Right lobe of liver (tissue), 4 donors: ENCODE measurements around the gene C4BPB.

Experiments used
- POLR2A ChIP-seq: fragments of 450-650 bp; IDR thresholded peaks from one replicate; pipeline ENCODE4 v1.6.1; 2017; ENCODE audit warnings: antibody characterized with exemption, mild to moderate bottlenecking
- TF ChIP-seq, protein P1 (sequence below), 4 donors: fragments of 200-600 bp in 3 of 4; fragments of 450-650 bp in 1 of 4; IDR thresholded peaks; one replicate each; pipeline versions ENCODE4 v1.5.1 to v1.8.0; 2016 to 2022; ENCODE audit warnings: antibody characterized with exemption in 4 of 4, mild to moderate bottlenecking in 2 of 4
- donor health status: DM: no; HTN: no; CAD: no.
- donor health status: DM: no; HTN: no; CAD: no.
- donor health status: DM: no; HTN: yes; CAD: no.

DNA sequence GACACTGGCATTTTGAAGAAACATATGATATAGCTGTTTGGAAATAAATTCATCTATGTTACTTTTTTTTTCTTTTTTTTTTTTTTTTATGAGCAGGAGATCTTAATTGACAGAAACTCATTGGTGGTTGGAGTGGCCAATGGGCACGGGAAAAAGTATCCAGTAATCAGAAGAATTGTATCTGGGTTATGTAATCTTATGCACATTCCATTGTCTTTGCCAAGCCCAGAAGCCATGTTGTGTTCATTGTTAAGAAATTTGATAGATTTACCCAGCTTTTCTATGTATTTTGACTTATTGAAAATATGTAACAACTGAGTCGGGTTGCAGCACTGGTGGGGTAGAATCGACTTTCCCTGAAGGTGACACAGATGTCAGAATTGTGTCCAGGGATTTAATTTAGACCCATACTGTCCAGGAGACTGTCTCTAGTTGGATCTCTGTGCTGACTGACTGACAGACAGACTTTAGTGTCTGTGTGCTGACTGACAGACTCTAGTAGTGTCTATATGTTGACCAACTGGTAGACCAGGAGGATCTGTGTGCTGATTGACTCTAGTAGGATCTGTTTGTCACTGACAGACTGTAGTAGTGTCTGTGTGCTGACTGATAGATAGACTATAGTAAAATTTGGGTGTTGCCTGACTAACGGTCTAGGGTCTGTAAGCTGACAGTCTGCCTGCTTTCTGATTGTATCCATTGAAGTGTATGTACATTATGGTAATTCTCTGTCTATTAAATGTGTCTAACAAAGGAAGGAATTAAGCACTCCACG lies 12.3 kb upstream of the C4BPB start:
- TF ChIP-seq POLR2A = no peak
- TF ChIP-seq, protein P1, sequence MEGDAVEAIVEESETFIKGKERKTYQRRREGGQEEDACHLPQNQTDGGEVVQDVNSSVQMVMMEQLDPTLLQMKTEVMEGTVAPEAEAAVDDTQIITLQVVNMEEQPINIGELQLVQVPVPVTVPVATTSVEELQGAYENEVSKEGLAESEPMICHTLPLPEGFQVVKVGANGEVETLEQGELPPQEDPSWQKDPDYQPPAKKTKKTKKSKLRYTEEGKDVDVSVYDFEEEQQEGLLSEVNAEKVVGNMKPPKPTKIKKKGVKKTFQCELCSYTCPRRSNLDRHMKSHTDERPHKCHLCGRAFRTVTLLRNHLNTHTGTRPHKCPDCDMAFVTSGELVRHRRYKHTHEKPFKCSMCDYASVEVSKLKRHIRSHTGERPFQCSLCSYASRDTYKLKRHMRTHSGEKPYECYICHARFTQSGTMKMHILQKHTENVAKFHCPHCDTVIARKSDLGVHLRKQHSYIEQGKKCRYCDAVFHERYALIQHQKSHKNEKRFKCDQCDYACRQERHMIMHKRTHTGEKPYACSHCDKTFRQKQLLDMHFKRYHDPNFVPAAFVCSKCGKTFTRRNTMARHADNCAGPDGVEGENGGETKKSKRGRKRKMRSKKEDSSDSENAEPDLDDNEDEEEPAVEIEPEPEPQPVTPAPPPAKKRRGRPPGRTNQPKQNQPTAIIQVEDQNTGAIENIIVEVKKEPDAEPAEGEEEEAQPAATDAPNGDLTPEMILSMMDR (IDR thresholded peaks at IDR 0.05) = no peak
